ENCODE data around the gene RNF169.

RNF169 gene

GRCh38 chr11:74713686-74714085, 35.0 kb upstream of the RNF169 start:
- Histone ChIP-seq H3K79me2 (ENCODE audit: insufficient read depth, low read length) (no peaks in the 10 kb centered on the region), H4K20me1 (ENCODE audit: low read depth, low read length) (no peaks in the 10 kb centered on the region), H3K36me3 (ENCODE audit: low read length) (no peaks in the 10 kb centered on the region), H2AFZ (ENCODE audit: low read depth, low read length, severe bottlenecking) (no peak overlapping the region), H3K27ac (ENCODE audit: low read depth, low read length) (no peak overlapping the region), H3K9me2 (replicated peaks; ENCODE audit: insufficient read depth, low read length) (no peaks in the 10 kb centered on the region), H3K9me3 (ENCODE audit: insufficient read depth, low read length) (no peaks in the 10 kb centered on the region), H3K27me3 (ENCODE audit: low read length) (no peaks in the 10 kb centered on the region), H3K9ac (ENCODE audit: low read length) (no peak overlapping the region), H3K4me2 (ENCODE audit: low read depth, low read length, poor library complexity, severe bottlenecking) (no peak overlapping the region), H3F3A (ENCODE audit: insufficient read depth) (no peaks in the 10 kb centered on the region), H3K4me3 (ENCODE audit: insufficient read depth, low read length, poor library complexity, severe bottlenecking) (no peak overlapping the region)
- TF ChIP-seq CTCF (IDR thresholded peaks at IDR 0.05; ENCODE audit: insufficient read depth, low read length, poor library complexity, severe bottlenecking), result no peak
- TF ChIP-seq EZH2phosphoT487 (conservative IDR thresholded peaks at IDR 0.05; ENCODE audit: low read length), result no peak

GRCh38 chr11:74714904-74715303, 33.7 kb upstream of the RNF169 start:
- H3K9me3 ChIP-seq (ENCODE audit: insufficient read depth, low read length), result no peaks in the 10 kb centered on the region
- no peak for TF ChIP-seq CTCF (IDR thresholded peaks at IDR 0.05; ENCODE audit: insufficient read depth, low read length, poor library complexity, severe bottlenecking)
- TF ChIP-seq EZH2phosphoT487 (conservative IDR thresholded peaks at IDR 0.05; ENCODE audit: low read length), result no peak
- H3F3A ChIP-seq (ENCODE audit: insufficient read depth), result no peaks in the 10 kb centered on the region
- no peak overlapping the region for H2AFZ ChIP-seq (ENCODE audit: low read depth, low read length, severe bottlenecking)
- no peak overlapping the region for H3K9ac ChIP-seq (ENCODE audit: low read length)
- no peak overlapping the region for H3K4me2 ChIP-seq (ENCODE audit: low read depth, low read length, poor library complexity, severe bottlenecking)
- H3K27me3 ChIP-seq (ENCODE audit: low read length), result no peaks in the 10 kb centered on the region
- no peaks in the 10 kb centered on the region for H3K79me2 ChIP-seq (ENCODE audit: insufficient read depth, low read length)
- no peaks in the 10 kb centered on the region for H4K20me1 ChIP-seq (ENCODE audit: low read depth, low read length)
- no peaks in the 10 kb centered on the region for H3K9me2 ChIP-seq (replicated peaks; ENCODE audit: insufficient read depth, low read length)
- no peak overlapping the region for H3K27ac ChIP-seq (ENCODE audit: low read depth, low read length)
- H3K36me3 ChIP-seq (ENCODE audit: low read length), result no peaks in the 10 kb centered on the region
- no peak overlapping the region for H3K4me3 ChIP-seq (ENCODE audit: insufficient read depth, low read length, poor library complexity, severe bottlenecking)

- Histone ChIP-seq H3K4me3 (ENCODE audit: insufficient read depth, low read length, poor library complexity, severe bottlenecking) (no peak overlapping the region), H3K9me2 (replicated peaks; ENCODE audit: insufficient read depth, low read length) (no peaks in the 10 kb centered on the region), H3K27ac (ENCODE audit: low read depth, low read length) (no peak overlapping the region), H3K79me2 (ENCODE audit: insufficient read depth, low read length) (no peaks in the 10 kb centered on the region), H2AFZ (ENCODE audit: low read depth, low read length, severe bottlenecking) (no peak overlapping the region), H3K36me3 (ENCODE audit: low read length) (no peaks in the 10 kb centered on the region), H4K20me1 (ENCODE audit: low read depth, low read length) (no peaks in the 10 kb centered on the region), H3K4me2 (ENCODE audit: low read depth, low read length, poor library complexity, severe bottlenecking) (no peak overlapping the region), H3K9ac (ENCODE audit: low read length) (no peak overlapping the region), H3K27me3 (ENCODE audit: low read length) (no peaks in the 10 kb centered on the region), H3K9me3 (ENCODE audit: insufficient read depth, low read length) (no peaks in the 10 kb centered on the region), H3F3A (ENCODE audit: insufficient read depth) (no peaks in the 10 kb centered on the region)
- TF ChIP-seq EZH2phosphoT487 (conservative IDR thresholded peaks at IDR 0.05; ENCODE audit: low read length), result no peak
- no peak for TF ChIP-seq CTCF (IDR thresholded peaks at IDR 0.05; ENCODE audit: insufficient read depth, low read length, poor library complexity, severe bottlenecking)
Measured at GRCh38 chr11:74717221-74717969, 31.3 kb upstream of the RNF169 start.

All from SU-DHL-6 (cell line).